H1 (cell line): ENCODE measurements around the gene BTG3. TPM values are rescaled to one million over a fixed set of nuclear protein-coding genes. Genes with fewer than 3 reads are reported as not detected.

ENCODE experiments used
- CTCF ChIA-PET: fragments of 300-600 bp; sonication (Branson Sonifier 250); formaldehyde crosslinking; loops from one replicate; lab custom pipeline; 2021; ENCODE audit not compliant: partially characterized antibody; lab: Charles Lee
- POLR2A ChIA-PET: fragments of 300-600 bp; sonication (Branson Sonifier 250); formaldehyde crosslinking; loops from one replicate; lab custom pipeline; 2021; ENCODE audit warnings: inconsistent platforms; ENCODE audit not compliant: partially characterized antibody; lab: Charles Lee
- DNase-seq, 2 experiments: peaks; one replicate each; pipeline versions ENCODE4 v3.0.0 to v3.0.0-alpha.2; 2010 to 2022; ENCODE audit warnings: low spot score in 2 of 2, low read depth in 1 of 2, mixed read lengths in 1 of 2
- FAIRE-seq: peaks from 2 replicates; lab custom pipeline; 2011; peaks lifted over from hg19 to GRCh38; lab: Jason Lieb, UNC
- H2AFZ ChIP-seq: 2 replicates; pipeline ENCODE4 v1.8.1; 2012; ENCODE audit warnings: low read length, inconsistent platforms
- H2AK5ac ChIP-seq: 2 replicates; pipeline ENCODE4 v1.6.1; 2013; ENCODE audit warnings: low read depth, low read length
- H2BK120ac ChIP-seq: replicated peaks from 2 replicates; pipeline ENCODE3; 2013; ENCODE audit warnings: low read depth, low read length, inconsistent platforms
- H2BK12ac ChIP-seq: 2 replicates; pipeline ENCODE4 v1.6.1; 2013; ENCODE audit warnings: low read depth, low read length
- H2BK15ac ChIP-seq: 2 replicates; pipeline ENCODE4 v1.6.1; 2013; ENCODE audit warnings: low read length
- H2BK20ac ChIP-seq: 2 replicates; pipeline ENCODE4 v1.6.1; 2013; ENCODE audit warnings: low read length
- H2BK5ac ChIP-seq: 2 replicates; pipeline ENCODE4 v1.6.1; 2013; ENCODE audit warnings: low read depth, low read length
- H3K14ac ChIP-seq: 2 replicates; pipeline ENCODE4 v1.6.1; 2013; ENCODE audit warnings: inconsistent platforms; ENCODE audit not compliant: insufficient read length
- H3K18ac ChIP-seq: 2 replicates; pipeline ENCODE4 v1.6.1; 2013; ENCODE audit warnings: low read length; ENCODE audit errors: extremely low read depth
- H3K23ac ChIP-seq: 2 replicates; pipeline ENCODE4 v1.6.1; 2013; ENCODE audit warnings: inconsistent platforms; ENCODE audit not compliant: insufficient read length
- H3K23me2 ChIP-seq: 2 replicates; pipeline ENCODE4 v1.6.1; 2013; ENCODE audit warnings: low read depth, low read length
- H3K27ac ChIP-seq: 2 replicates; pipeline ENCODE4 v1.6.1; 2011; ENCODE audit warnings: low read depth, low read length, inconsistent platforms
- H3K27me3 ChIP-seq, 4 experiments: replicated peaks in 1 of 4; 1 replicate in 1 of 4; 2 replicates in 3 of 4; pipeline versions ENCODE4 v1.6.1 to v1.8.1; 2011 to 2013; ENCODE audit warnings: low read length in 3 of 4, mild to moderate bottlenecking in 3 of 4, inconsistent platforms in 2 of 4, mixed read lengths in 2 of 4, moderate library complexity in 1 of 4; ENCODE audit not compliant: control insufficient read depth in 3 of 4, insufficient read depth in 3 of 4; ENCODE audit errors: extremely low read depth in 1 of 4
- H3K36me3 ChIP-seq, 4 experiments: 2 replicates each; pipeline versions ENCODE4 v1.6.1 to v1.8.1; 2011 to 2013; ENCODE audit warnings: mild to moderate bottlenecking in 4 of 4, low read length in 3 of 4, moderate library complexity in 2 of 4, control low read depth in 1 of 4, inconsistent platforms in 1 of 4; ENCODE audit not compliant: insufficient read depth in 4 of 4, control insufficient read depth in 2 of 4
- H3K4ac ChIP-seq: replicated peaks from 2 replicates; pipeline ENCODE3; 2013; ENCODE audit warnings: low read length, low read depth, mixed read lengths, inconsistent platforms; ENCODE audit not compliant: insufficient read length
- H3K4me1 ChIP-seq, 4 experiments: replicated peaks in 1 of 4; 1 replicate in 1 of 4; 2 replicates in 3 of 4; pipeline versions ENCODE4 v1.6.1 to v1.8.1; 2011 to 2013; ENCODE audit warnings: low read length in 3 of 4, inconsistent platforms in 2 of 4, mixed read lengths in 1 of 4; ENCODE audit not compliant: insufficient read depth in 4 of 4, control insufficient read depth in 3 of 4
- H3K4me2 ChIP-seq, 2 experiments: 2 replicates each; pipeline versions ENCODE4 v1.6.1 to v1.8.1; 2011 to 2013; ENCODE audit warnings: low read depth in 2 of 2, low read length in 2 of 2, control low read depth in 1 of 2, inconsistent platforms in 1 of 2, mild to moderate bottlenecking in 1 of 2; ENCODE audit not compliant: insufficient read depth in 1 of 2
- H3K4me3 ChIP-seq, 4 experiments: fragments of 200-600, 300-600 bp in 1 of 4; sonication (generic), shearing (Covaris generic), sonication (Bioruptor Twin) in 1 of 4; 2 replicates each; pipeline versions ENCODE4 v1.5.1 to v1.8.1; 2011 to 2016; ENCODE audit warnings: low read length in 4 of 4, low read depth in 3 of 4, control low read depth in 2 of 4, inconsistent platforms in 2 of 4, mild to moderate bottlenecking in 2 of 4, mixed read lengths in 1 of 4, moderate library complexity in 1 of 4; ENCODE audit not compliant: insufficient read depth in 2 of 4; ENCODE audit errors: extremely low read depth in 1 of 4
- H3K56ac ChIP-seq: replicated peaks from 2 replicates; pipeline ENCODE3; 2013; ENCODE audit warnings: low read depth, mild to moderate bottlenecking, mixed read lengths, low read length, inconsistent platforms; ENCODE audit not compliant: insufficient read length
- H3K79me1 ChIP-seq: 2 replicates; pipeline ENCODE4 v1.6.1; 2013; ENCODE audit warnings: low read depth, low read length, control low read depth
- H3K79me2 ChIP-seq, 2 experiments: 2 replicates each; pipeline versions ENCODE4 v1.6.1 to v1.8.1; 2012 to 2013; ENCODE audit warnings: low read length in 2 of 2, mild to moderate bottlenecking in 2 of 2, inconsistent platforms in 1 of 2; ENCODE audit not compliant: insufficient read depth in 2 of 2, control insufficient read depth in 1 of 2
- H3K9ac ChIP-seq, 4 experiments: replicated peaks in 1 of 4; 1 replicate in 1 of 4; 2 replicates in 3 of 4; pipeline versions ENCODE4 v1.6.1 to v1.8.1; 2011 to 2013; ENCODE audit warnings: low read depth in 3 of 4, low read length in 3 of 4, control low read depth in 2 of 4, mild to moderate bottlenecking in 2 of 4, moderate library complexity in 2 of 4, inconsistent platforms in 1 of 4; ENCODE audit errors: extremely low read depth in 1 of 4
- H3K9me3 ChIP-seq, 2 experiments: 2 replicates each; pipeline versions ENCODE4 v1.6.1 to v1.8.1; 2012 to 2013; ENCODE audit warnings: mild to moderate bottlenecking in 2 of 2, moderate library complexity in 2 of 2, control low read depth in 1 of 2, inconsistent platforms in 1 of 2, low read depth in 1 of 2, low read length in 1 of 2, mixed read lengths in 1 of 2; ENCODE audit not compliant: insufficient read depth in 2 of 2
- H4K20me1 ChIP-seq, 2 experiments: replicated peaks in 1 of 2; 2 replicates each; pipeline versions ENCODE3 to v1.8.1; 2011 to 2013; ENCODE audit warnings: inconsistent platforms in 2 of 2, low read length in 2 of 2, mild to moderate bottlenecking in 1 of 2; ENCODE audit not compliant: insufficient read depth in 2 of 2, control insufficient read depth in 1 of 2
- H4K5ac ChIP-seq: 2 replicates; pipeline ENCODE4 v1.6.1; 2013; ENCODE audit warnings: low read length, low read depth, mixed read lengths, inconsistent platforms; ENCODE audit not compliant: insufficient read length
- H4K8ac ChIP-seq: 2 replicates; pipeline ENCODE4 v1.8.0; 2013; ENCODE audit warnings: mild to moderate bottlenecking, moderate library complexity, low read length, inconsistent platforms; ENCODE audit not compliant: insufficient read depth; ENCODE audit errors: extremely low read depth
- H4K91ac ChIP-seq: replicated peaks from 2 replicates; pipeline ENCODE3; 2013; ENCODE audit warnings: low read length, mixed read lengths, inconsistent platforms; ENCODE audit not compliant: insufficient read length
- GABPA ChIP-seq: IDR thresholded peaks from 2 replicates; pipeline ENCODE4 v1.6.1; 2011; ENCODE audit warnings: mild to moderate bottlenecking, low read length, moderate library complexity, borderline replicate concordance; ENCODE audit not compliant: insufficient read depth
- PHF8 ChIP-seq: fragments of 200-600 bp; sonication (generic); conservative IDR thresholded peaks from 2 replicates; pipeline ENCODE4 v1.7.1; 2012; ENCODE audit warnings: low read depth, mild to moderate bottlenecking, inconsistent platforms, low read length, moderate library complexity
- RBBP5 ChIP-seq: IDR thresholded peaks from 2 replicates; pipeline ENCODE4 v1.7.1; 2012; ENCODE audit warnings: low read depth, mild to moderate bottlenecking, inconsistent platforms, low read length, moderate library complexity, borderline replicate concordance
- SUZ12 ChIP-seq: fragments of 200-600 bp; sonication (generic); IDR thresholded peaks from 2 replicates; pipeline ENCODE4 v1.6.1; 2012; ENCODE audit warnings: mild to moderate bottlenecking, inconsistent platforms, low read length, moderate library complexity, mixed read lengths
- WGBS, 2 experiments: shearing (Covaris generic) in 1 of 2; methylation state at CpG; one replicate each; pipeline versions ENCODE4 v1.1.6 to v1.1.7; 2013 to 2015; ENCODE audit warnings: low lambda C conversion rate in 2 of 2, mixed read lengths in 2 of 2, inconsistent platforms in 1 of 2, low coverage in 1 of 2, missing lambda C conversion rate in 1 of 2; ENCODE audit not compliant: insufficient replicate concordance in 2 of 2, insufficient coverage in 1 of 2, insufficient read length in 1 of 2; ENCODE audit errors: extremely low coverage in 1 of 2, missing lambda C conversion rate in 1 of 2; 5-methylcytosine and 5-hydroxymethylcytosine counted together
- polyA plus RNA-seq, 7 experiments: library from polyadenylated mRNA; depleted of rRNA in 3 of 7; stranded (reverse) in 5 of 7; unstranded in 2 of 7; fragments of >200 nt in 5 of 7; fragments of 200-250 nt in 2 of 7; gene quantifications; 1 replicate in 5 of 7; 2 replicates in 1 of 7; 4 replicates in 1 of 7; pipeline versions ENCODE4 v1.2.1 to v1.2.3, GENCODE V29; 2011 to 2013; ENCODE audit warnings: missing spikeins in 2 of 7, mixed read lengths in 2 of 7
- total RNA-seq: library from RNA; stranded (reverse); fragmentation: NEBNext Ultra II Directional; extraction: Animal tissue kit (Norgen Biotek cat#: 25700); gene quantifications from 2 replicates; pipeline ENCODE4 v1.2.1, GENCODE V29; 2021

The BTG3 gene
- total and polyA plus RNA-seq, 2 of the 8 experiments (the other 6 are each of a cell fraction or from before 2014, with no cell fraction given) = 13.6 to 25.9 TPM

GRCh38 chr21:17636711-17637110 lies 24.0 kb upstream of the BTG3 start:
- Histone ChIP-seq H3K14ac (no peak overlapping the region), H3K9ac (no peak overlapping the region), H4K20me1 (no peaks in the 10 kb centered on the region), H3K27me3 (no peaks in the 10 kb centered on the region), H3K56ac (no peak overlapping the region), H2BK5ac (no peak overlapping the region), H3K79me2 (no peaks in the 10 kb centered on the region), H3K9me3 (0 out of 4 replicates have a peak, but pooled peaks cover 0 to 5% of the 10 kb centered on the region in 2 experiments), H3K23ac (no peak overlapping the region), H3K36me3 (no peaks in the 10 kb centered on the region), H3K79me1 (no peaks in the 10 kb centered on the region), H2AFZ (no peak overlapping the region), H3K23me2 (no peaks in the 10 kb centered on the region), H2BK12ac (no peak overlapping the region), H2BK20ac (no peak overlapping the region), H3K4ac (no peak overlapping the region), H4K8ac (no peak overlapping the region), H3K27ac (no peak overlapping the region), H3K18ac (no peak overlapping the region), H2AK5ac (no peak overlapping the region), H3K4me3 (no peak overlapping the region), H3K4me2 (no peak overlapping the region), H4K91ac (no peak overlapping the region), H2BK15ac (no peak overlapping the region), H2BK120ac (no peak overlapping the region), H3K4me1 (no peaks in the 10 kb centered on the region), H4K5ac (no peak overlapping the region)
- 88% methylated on average over 4 of the region's 4 CpGs; no CpG with 5 or more reads in 1 of the 2 experiments for WGBS, 2 experiments
- ChIA-PET CTCF (no interaction called here), POLR2A (interaction anchor here (1.1 kb wide), 1 partner anchor 23 kb away, joined by 3 read pairs; no protein-coding TSS in a partner anchor)
- TF ChIP-seq RBBP5 = no peak
- no peak for TF ChIP-seq SUZ12
- TF ChIP-seq GABPA = no peak
- TF ChIP-seq PHF8 = no peak
- no peak for FAIRE-seq
- no peak for DNase-seq
